GM23338 (cell line): Measurements from ENCODE around the gene NEK2. TPM values are rescaled to one million over a fixed set of nuclear protein-coding genes. Genes with fewer than 3 reads are reported as not detected.

Experiments
- ATAC-seq: fragments of 200-7000 bp; cut with Tn5 transposase; 3 replicates; pipeline ENCODE4 v1.9.1; 2020
- DNase-seq: peaks from one replicate; pipeline ENCODE4 v3.0.0-alpha.2; 2015; ENCODE audit warnings: low spot score
- H2AFZ ChIP-seq: fragments of 200-600 bp; sonication (generic); 2 replicates; pipeline ENCODE4 v1.8.0; 2016; ENCODE audit warnings: antibody characterized with exemption, mild to moderate bottlenecking, moderate library complexity
- H3F3A ChIP-seq: fragments of 200-600 bp; sonication (generic); replicated peaks from 2 replicates; pipeline ENCODE4 v1.8.0; 2017; ENCODE audit warnings: antibody characterized with exemption, mixed run types, low read depth
- H3K27ac ChIP-seq: fragments of 200-600 bp; sonication (generic); 2 replicates; pipeline ENCODE4 v1.6.1; 2016; ENCODE audit warnings: low read depth
- H3K27me3 ChIP-seq: fragments of 200-600 bp; sonication (generic); 2 replicates; pipeline ENCODE4 v1.8.0; 2016; ENCODE audit warnings: mild to moderate bottlenecking, mixed run types, moderate library complexity; ENCODE audit not compliant: insufficient read depth
- H3K36me3 ChIP-seq: fragments of 200-600 bp; sonication (generic); 2 replicates; pipeline ENCODE4 v1.8.0; 2016; ENCODE audit warnings: mild to moderate bottlenecking; ENCODE audit not compliant: insufficient read depth
- H3K4me1 ChIP-seq: fragments of 200-600 bp; sonication (generic); 2 replicates; pipeline ENCODE4 v1.8.0; 2016; ENCODE audit warnings: mild to moderate bottlenecking, moderate library complexity; ENCODE audit not compliant: insufficient read depth
- H3K4me2 ChIP-seq: fragments of 200-600 bp; sonication (generic); 2 replicates; pipeline ENCODE4 v1.7.1; 2017; ENCODE audit warnings: mixed run types
- H3K4me3 ChIP-seq: fragments of 200-600 bp; sonication (generic); 2 replicates; pipeline ENCODE4 v1.6.1; 2016; ENCODE audit warnings: mixed run types
- H3K79me2 ChIP-seq: fragments of 200-600 bp; sonication (generic); replicated peaks from 2 replicates; pipeline ENCODE4 v1.8.0; 2017; ENCODE audit warnings: mild to moderate bottlenecking; ENCODE audit not compliant: insufficient read depth
- H3K9me2 ChIP-seq: fragments of 200-600 bp; sonication (generic); 2 replicates; pipeline ENCODE4 v1.8.0; 2017; ENCODE audit not compliant: insufficient read depth
- H4K20me1 ChIP-seq: fragments of 200-600 bp; sonication (generic); replicated peaks from 2 replicates; pipeline ENCODE4 v1.8.0; 2017; ENCODE audit warnings: mild to moderate bottlenecking; ENCODE audit not compliant: insufficient read depth
- H3K27ac Mint-ChIP-seq: 2 replicates; pipeline ENCODE4 v1.8.0; 2020; ENCODE audit warnings: inconsistent platforms, mild to moderate bottlenecking, moderate library complexity, mixed read lengths
- H3K27me3 Mint-ChIP-seq: 3 replicates; pipeline ENCODE4 v1.8.0; 2022; ENCODE audit warnings: low read depth, mild to moderate bottlenecking, moderate library complexity, mixed read lengths, inconsistent platforms; ENCODE audit not compliant: insufficient read depth, poor library complexity
- H3K36me3 Mint-ChIP-seq: 3 replicates; pipeline ENCODE4 v1.8.0; 2021; ENCODE audit warnings: low read depth, mild to moderate bottlenecking, inconsistent platforms, moderate library complexity, mixed read lengths
- H3K4me1 Mint-ChIP-seq: 3 replicates; pipeline ENCODE4 v1.8.0; 2020; ENCODE audit warnings: mild to moderate bottlenecking, inconsistent platforms, mixed read lengths
- H3K4me3 Mint-ChIP-seq: 3 replicates; pipeline ENCODE4 v1.8.0; 2021; ENCODE audit warnings: moderate library complexity, mild to moderate bottlenecking, inconsistent platforms, mixed read lengths
- H3K9me3 Mint-ChIP-seq: 3 replicates; pipeline ENCODE4 v1.8.0; 2020; ENCODE audit warnings: moderate library complexity, mild to moderate bottlenecking, inconsistent platforms, mixed read lengths
- CREB1 ChIP-seq: fragments of 250-450 bp; sonication (Bioruptor Pico); IDR thresholded peaks from 2 replicates; pipeline ENCODE4 v1.5.0; 2020; ENCODE audit warnings: low read depth, mild to moderate bottlenecking, moderate library complexity
- CTCF ChIP-seq, 2 experiments: fragments of 200-600 bp in 1 of 2; sonication (generic) in 1 of 2; conservative IDR thresholded peaks; 2 replicates each; pipeline versions ENCODE4 v1.5.1 to v1.6.1; 2016 to 2017; ENCODE audit warnings: antibody characterized with exemption in 2 of 2, low read depth in 2 of 2, mild to moderate bottlenecking in 2 of 2, moderate library complexity in 1 of 2
- ETS1 ChIP-seq: IDR thresholded peaks from 2 replicates; pipeline ENCODE4 v1.6.1; 2016; ENCODE audit warnings: antibody characterized with exemption
- EZH2 ChIP-seq: fragments of 200-600 bp; sonication (generic); IDR thresholded peaks from one replicate; pipeline ENCODE4 v1.8.0; 2017; ENCODE audit warnings: antibody characterized with exemption, mild to moderate bottlenecking, low read depth; ENCODE audit not compliant: unreplicated experiment
- EZH2phosphoT487 ChIP-seq: fragments of 200-600 bp; sonication (generic); IDR thresholded peaks from one replicate; pipeline ENCODE4 v1.8.1; 2018; ENCODE audit warnings: antibody characterized with exemption; ENCODE audit not compliant: unreplicated experiment
- JUNB ChIP-seq: IDR thresholded peaks from one replicate; pipeline ENCODE4 v1.6.1; 2016; ENCODE audit warnings: antibody characterized with exemption; ENCODE audit not compliant: unreplicated experiment
- NANOG ChIP-seq: IDR thresholded peaks from 2 replicates; pipeline ENCODE4 v1.6.1; 2016; ENCODE audit warnings: antibody characterized with exemption, borderline replicate concordance
- POLR2AphosphoS5 ChIP-seq: IDR thresholded peaks from 2 replicates; pipeline ENCODE4 v1.6.1; 2016; ENCODE audit warnings: antibody characterized with exemption, low read depth
- REST ChIP-seq: IDR thresholded peaks from one replicate; pipeline ENCODE4 v1.6.1; 2018; ENCODE audit warnings: antibody characterized with exemption; ENCODE audit not compliant: unreplicated experiment
- STAT1 ChIP-seq: IDR thresholded peaks from one replicate; pipeline ENCODE4 v1.6.1; 2016; ENCODE audit warnings: antibody characterized with exemption; ENCODE audit not compliant: unreplicated experiment
- ZNF114 ChIP-seq: fragments of 250-450 bp; sonication (Bioruptor Pico); IDR thresholded peaks from 2 replicates; pipeline ENCODE4 v1.5.0; 2020; ENCODE audit warnings: mild to moderate bottlenecking, moderate library complexity
- ZNF331 ChIP-seq: fragments of 250-450 bp; sonication (Bioruptor Pico); IDR thresholded peaks from 2 replicates; pipeline ENCODE4 v1.5.0; 2020; ENCODE audit warnings: low read depth, mild to moderate bottlenecking, moderate library complexity
- ZNF462 ChIP-seq: fragments of 250-450 bp; sonication (Bioruptor Pico); IDR thresholded peaks from 2 replicates; pipeline ENCODE4 v1.5.0; 2020; ENCODE audit warnings: mild to moderate bottlenecking, moderate library complexity
- polyA plus RNA-seq: library from polyadenylated mRNA; unstranded; fragments of >200 nt; fragmentation: Nextera tagmentation; extraction: Ambion mirVana; gene quantifications from 2 replicates; pipeline ENCODE4 v1.2.1, GENCODE V29; 2016
- total RNA-seq: library from RNA; depleted of rRNA; stranded (reverse); fragments of >200 nt; shearing (Covaris generic); gene quantifications from 2 replicates; pipeline ENCODE4 v1.2.3, GENCODE V29; 2014

NEK2 gene
- total and polyA plus RNA-seq, 2 experiments from 2014 or later = 17.0 to 24.9 TPM

- no peak for TF ChIP-seq REST
- no peak for TF ChIP-seq ETS1
- TF ChIP-seq ZNF114 = no peak
- TF ChIP-seq EZH2 = no peak
- no peak for TF ChIP-seq EZH2phosphoT487
- no peak for TF ChIP-seq CREB1 (CRISPR knock-in tag)
- no peak for TF ChIP-seq POLR2AphosphoS5
- TF ChIP-seq NANOG = no peak
- TF ChIP-seq CTCF (conservative IDR thresholded peaks at IDR 0.05; ENCODE audit: low read depth in 2 of 2) = no peak
- TF ChIP-seq JUNB = no peak
- TF ChIP-seq ZNF331 (CRISPR knock-in tag) = no peak
- no peak for TF ChIP-seq STAT1
- no peak for TF ChIP-seq ZNF462 (CRISPR knock-in tag)
- Mint-ChIP-seq H3K4me3 (no peak overlapping the region), H3K27ac (no peak overlapping the region), H3K4me1 (peaks cover 9% of the 10 kb centered on the region; the same call in 2 of the 3 replicates), H3K36me3 (no peaks in the 10 kb centered on the region), H3K27me3 (peaks cover 1% of the 10 kb centered on the region), H3K9me3 (no peaks in the 10 kb centered on the region)
- H3K4me2 ChIP-seq = no peak overlapping the region
- no peak overlapping the region for H3K4me3 ChIP-seq
- no peaks in the 10 kb centered on the region for H3K9me2 ChIP-seq
- DNase-seq (no peak), ATAC-seq (no peak)
- no peaks in the 10 kb centered on the region for H3K79me2 ChIP-seq
- no peak overlapping the region for H3K27ac ChIP-seq
- no peaks in the 10 kb centered on the region for H3K36me3 ChIP-seq
- H2AFZ ChIP-seq = no peak overlapping the region
- no peaks in the 10 kb centered on the region for H3K27me3 ChIP-seq
- no peaks in the 10 kb centered on the region for H3F3A ChIP-seq
- H3K4me1 ChIP-seq = no peaks in the 10 kb centered on the region
- H4K20me1 ChIP-seq = no peaks in the 10 kb centered on the region
Measured at GRCh38 chr1:211638689-211639101, 36.7 kb downstream of the NEK2 start.
